Esophagus muscularis mucosa (tissue), 4 donors: ENCODE data around the gene TNFRSF19. TPM values are rescaled to one million over a fixed set of nuclear protein-coding genes. Genes with fewer than 3 reads are reported as not detected.

ENCODE experiments used
- DNase-seq: peaks from one replicate; pipeline ENCODE4 v3.0.0-alpha.2; 2017; ENCODE audit errors: extremely low spot score
- H3K27ac ChIP-seq, 4 donors: fragments of 200-600 bp; sonication (generic); replicated peaks in 1 of 4; 1 replicate in 3 of 4; 2 replicates in 1 of 4; pipeline ENCODE4 v1.5.1; 2016 to 2019; ENCODE audit warnings: mild to moderate bottlenecking in 1 of 4
- H3K27me3 ChIP-seq, 4 donors: fragments of 200-600 bp; sonication (generic); one replicate each; pipeline versions ENCODE4 v1.5.1 to v1.6.0; 2016 to 2019
- H3K36me3 ChIP-seq, 4 donors: fragments of 200-600 bp; sonication (generic); one replicate each; pipeline ENCODE4 v1.5.1; 2016 to 2019
- H3K4me1 ChIP-seq, 4 donors: fragments of 200-600 bp; sonication (generic); one replicate each; pipeline ENCODE4 v1.5.1; 2016 to 2019
- H3K4me3 ChIP-seq, 4 donors: fragments of 200-600 bp; sonication (generic); 1 replicate in 2 of 4; 2 replicates in 2 of 4; pipeline ENCODE4 v1.5.1; 2016 to 2019; ENCODE audit warnings: mild to moderate bottlenecking in 4 of 4, moderate library complexity in 1 of 4
- H3K9me3 ChIP-seq, 4 donors: fragments of 200-600 bp; sonication (generic); 1 replicate in 3 of 4; 2 replicates in 1 of 4; pipeline ENCODE4 v1.5.1; 2016 to 2019
- CTCF ChIP-seq, 3 experiments: fragments of 200-600 bp in 2 of 3; fragments of 450-650 bp in 1 of 3; sonication (generic) in 2 of 3; IDR thresholded peaks; one replicate each; pipeline ENCODE4 v1.5.1; 2017 to 2019; ENCODE audit warnings: antibody characterized with exemption in 3 of 3, mild to moderate bottlenecking in 2 of 3, moderate library complexity in 1 of 3
- EP300 ChIP-seq: sonication (generic); formaldehyde crosslinking; IDR thresholded peaks from one replicate; pipeline ENCODE4 v1.6.1; 2017; ENCODE audit warnings: antibody characterized with exemption
- POLR2A ChIP-seq: fragments of 450-650 bp; IDR thresholded peaks from one replicate; pipeline ENCODE4 v1.6.1; 2017; ENCODE audit warnings: antibody characterized with exemption, moderate library complexity, mild to moderate bottlenecking, low read depth
- POLR2AphosphoS5 ChIP-seq, 2 donors: sonication (generic); formaldehyde crosslinking; IDR thresholded peaks; one replicate each; pipeline ENCODE4 v1.6.1; 2017; ENCODE audit warnings: antibody characterized with exemption in 2 of 2
- WGBS: methylation state at CpG from one replicate; pipeline ENCODE4 v1.1.5; 2018; 5-methylcytosine and 5-hydroxymethylcytosine counted together
- intact Hi-C: fragments of 100-400 bp; cut with DNase I; formaldehyde crosslinking; loops from one replicate; pipeline ENCODE4 v1.15.1; 2023
- total RNA-seq, 4 donors: library from RNA; depleted of rRNA; stranded (reverse); fragments of >200 nt; gene quantifications; one replicate each; pipeline versions ENCODE4 v1.1.0 to v1.2.1, GENCODE V29; 2016

Gene TNFRSF19
- total RNA-seq, 4 donors from 2014 or later = 3.2 to 5.6 (median 5.0) TPM

GRCh38 chr13:23636360-23636759 lies 66.1 kb downstream of the TNFRSF19 start:
- Histone ChIP-seq H3K9me3 (no peaks in the 10 kb centered on the region), H3K27me3 (no peaks in the 10 kb centered on the region), H3K4me3 (no peak overlapping the region), H3K4me1 (peaks cover 0 to 13% (median 8%) of the 10 kb centered on the region in 4 donors), H3K36me3 (no peaks in the 10 kb centered on the region), H3K27ac (no peak overlapping the region)
- intact Hi-C loops = no loop called here
- 74% methylated on average over 6 of the region's 6 CpGs for WGBS
- DNase-seq = no peak
- TF ChIP-seq POLR2A (no peak), CTCF (IDR thresholded peaks at IDR 0.05) (no peak), POLR2AphosphoS5 (IDR thresholded peaks at IDR 0.05) (no peak), EP300 (no peak)

- intact Hi-C loops = no loop called here
- no peaks in the 10 kb centered on the region for H3K36me3 ChIP-seq
Observed at GRCh38 chr13:23637829-23638228, 67.6 kb downstream of the TNFRSF19 start.

GRCh38 chr13:23639674-23640073 lies 69.5 kb downstream of the TNFRSF19 start:
- H3K36me3 ChIP-seq = no peaks in the 10 kb centered on the region
- H3K27ac ChIP-seq = no peak overlapping the region
- no peaks in the 10 kb centered on the region for H3K27me3 ChIP-seq
- H3K4me3 ChIP-seq = no peak overlapping the region
- no peaks in the 10 kb centered on the region for H3K9me3 ChIP-seq
- peaks cover 3 to 15% (median 10%) of the 10 kb centered on the region in 4 donors for H3K4me1 ChIP-seq
- intact Hi-C loops = no loop called here
- TF ChIP-seq CTCF (IDR thresholded peaks at IDR 0.05) = no peak
- no peak for TF ChIP-seq EP300
- no peak for TF ChIP-seq POLR2A
- no peak for TF ChIP-seq POLR2AphosphoS5 (IDR thresholded peaks at IDR 0.05)
- DNase-seq = no peak
- 80% methylated on average over 6 of the region's 6 CpGs for WGBS

More at GRCh38 chr13:23637829-23638228, 67.6 kb downstream of the TNFRSF19 start:
- Histone ChIP-seq H3K27ac (no peak overlapping the region), H3K4me1 (peaks cover 0 to 13% (median 8%) of the 10 kb centered on the region in 4 donors), H3K9me3 (no peaks in the 10 kb centered on the region), H3K4me3 (no peak overlapping the region), H3K27me3 (no peaks in the 10 kb centered on the region)
- 58% methylated on average over 9 of the region's 9 CpGs for WGBS
- DNase-seq = no peak
- no peak for TF ChIP-seq CTCF (IDR thresholded peaks at IDR 0.05)

GRCh38 chr13:23642110-23642509 lies 71.9 kb downstream of the TNFRSF19 start:
- 92% methylated on average over 4 of the region's 4 CpGs for WGBS
- no peak for TF ChIP-seq POLR2AphosphoS5 (IDR thresholded peaks at IDR 0.05)
- Histone ChIP-seq H3K27me3 (no peaks in the 10 kb centered on the region), H3K9me3 (no peaks in the 10 kb centered on the region), H3K27ac (no peak overlapping the region), H3K4me1 (peaks cover 3 to 15% (median 10%) of the 10 kb centered on the region in 4 donors), H3K36me3 (no peaks in the 10 kb centered on the region), H3K4me3 (no peak overlapping the region)
- DNase-seq = no peak
- intact Hi-C loops = no loop called here

- Histone ChIP-seq H3K36me3 (no peaks in the 10 kb centered on the region), H3K4me3 (no peak overlapping the region), H3K4me1 (peaks cover 0 to 6% (median 2%) of the 10 kb centered on the region in 4 donors), H3K27me3 (no peaks in the 10 kb centered on the region), H3K27ac (no peak overlapping the region), H3K9me3 (no peaks in the 10 kb centered on the region)
- intact Hi-C loops = no loop called here
- WGBS = 68% methylated on average over 4 of the region's 4 CpGs
- no peak for TF ChIP-seq EP300
- TF ChIP-seq CTCF (IDR thresholded peaks at IDR 0.05) = no peak
- no peak for TF ChIP-seq POLR2A
- TF ChIP-seq POLR2AphosphoS5 (IDR thresholded peaks at IDR 0.05) = no peak
- DNase-seq = no peak
Observed at GRCh38 chr13:23643338-23644125, 73.3 kb downstream of the TNFRSF19 start.
